ENCODE measurements around the gene PAX5. TPM values are rescaled to one million over a fixed set of nuclear protein-coding genes. Genes with fewer than 3 reads are reported as not detected.

The PAX5 gene
- total and polyA plus RNA-seq, 2 of the 13 experiments (the other 11 are each of a cell fraction or from before 2014, with no cell fraction given) = not detected

- TF ChIP-seq ISX (CRISPR knock-in tag; conservative IDR thresholded peaks at IDR 0.05) (no peak), REST (IDR thresholded peaks at IDR 0.05; ENCODE audit: borderline replicate concordance in 1 of 2, low read depth in 1 of 2, low read length in 2 of 2) (no peak), DRAP1 (CRISPR knock-in tag; IDR thresholded peaks at IDR 0.05) (no peak), PRMT3 (CRISPR knock-in tag; IDR thresholded peaks at IDR 0.05; ENCODE audit: borderline replicate concordance, low read depth) (no peak), TRIM22 (IDR thresholded peaks at IDR 0.05) (no peak)
- no peak overlapping the region for H3K9ac ChIP-seq (ENCODE audit: insufficient read depth, low read depth, low read length)
- H3K36me3 ChIP-seq (replicated peaks in 1 of 2; ENCODE audit: control insufficient read depth in 1 of 2, insufficient read depth in 2 of 2, low read length in 2 of 2) = no peaks in the 10 kb centered on the region
- H3K27me3 ChIP-seq (ENCODE audit: control insufficient read depth in 1 of 2, insufficient read depth in 2 of 2, low read length in 2 of 2) = peaks cover 0 to 12% of the 10 kb centered on the region in 2 experiments; a peak in 3 of 5 replicates
- CTCF ChIA-PET (ENCODE audit: low intra/inter-chr PET ratio, low total read pairs) = no interaction called here
- no peak for ATAC-seq
- DNase-seq (ENCODE audit: low spot score) = no peak
- BruUV-seq (replicated peaks) = no TSS peak
- no peak overlapping the region for H3K27ac ChIP-seq (ENCODE audit: extremely low read length, insufficient read depth, low read length)
- H3K79me2 ChIP-seq (ENCODE audit: insufficient read depth, low read length) = no peaks in the 10 kb centered on the region
- POLR2A ChIA-PET = no interaction called here
- no peak overlapping the region for H2AFZ ChIP-seq (ENCODE audit: low read length)
- no peak for FAIRE-seq
- intact Hi-C loops (cut with micrococcal nuclease; ENCODE audit: unreplicated experiment) = no loop called here
- H3K4me2 ChIP-seq (ENCODE audit: low read depth, low read length) = no peak overlapping the region
- no peaks in the 10 kb centered on the region for H3K9me3 ChIP-seq (ENCODE audit: low read length)
- no peak overlapping the region for H3K4me3 ChIP-seq (replicated peaks in 1 of 3; ENCODE audit: insufficient read depth in 1 of 3, low read depth in 2 of 3, low read length in 3 of 3)
- no peaks in the 10 kb centered on the region for H3K4me1 ChIP-seq (ENCODE audit: insufficient read depth, low read length)
- no peaks in the 10 kb centered on the region for H4K20me1 ChIP-seq (ENCODE audit: insufficient read depth, low read length)
- WGBS (ENCODE audit: low lambda C conversion rate) = 41% methylated on average over 4 of the region's 11 CpGs
- in situ Hi-C loops (cut with HindIII; ENCODE audit: extremely low pct_ligation_motif_present, low pct_unique_long_range_greater_than_20kb) = no loop called here
These were observed 71.4 kb downstream of the PAX5 start for GRCh38 chr9:36962691-36963090.

Measured in HepG2 (cell line).